ENCODE measurements around the gene SEMA7A.

DNA sequence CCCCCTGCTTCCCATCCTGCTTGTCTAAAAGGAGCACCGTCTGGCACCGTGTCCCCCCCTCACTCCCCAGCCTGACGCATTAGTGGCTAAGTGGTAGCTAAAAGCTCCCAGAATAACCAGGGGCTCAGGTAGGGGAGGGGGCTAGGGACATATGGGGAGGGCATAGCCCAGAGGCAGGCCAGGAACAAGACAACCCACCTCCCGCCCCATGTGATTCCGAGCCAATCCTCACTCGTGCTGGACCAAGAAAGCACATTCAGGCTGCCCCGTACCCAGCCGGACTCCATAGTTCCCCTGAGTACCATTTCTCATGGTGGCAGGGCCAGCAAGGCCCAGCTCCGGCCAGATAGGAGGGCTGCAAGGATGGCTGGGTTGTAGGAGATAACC is 11.5 kb downstream of the SEMA7A start:
- TF ChIP-seq, protein P1, sequence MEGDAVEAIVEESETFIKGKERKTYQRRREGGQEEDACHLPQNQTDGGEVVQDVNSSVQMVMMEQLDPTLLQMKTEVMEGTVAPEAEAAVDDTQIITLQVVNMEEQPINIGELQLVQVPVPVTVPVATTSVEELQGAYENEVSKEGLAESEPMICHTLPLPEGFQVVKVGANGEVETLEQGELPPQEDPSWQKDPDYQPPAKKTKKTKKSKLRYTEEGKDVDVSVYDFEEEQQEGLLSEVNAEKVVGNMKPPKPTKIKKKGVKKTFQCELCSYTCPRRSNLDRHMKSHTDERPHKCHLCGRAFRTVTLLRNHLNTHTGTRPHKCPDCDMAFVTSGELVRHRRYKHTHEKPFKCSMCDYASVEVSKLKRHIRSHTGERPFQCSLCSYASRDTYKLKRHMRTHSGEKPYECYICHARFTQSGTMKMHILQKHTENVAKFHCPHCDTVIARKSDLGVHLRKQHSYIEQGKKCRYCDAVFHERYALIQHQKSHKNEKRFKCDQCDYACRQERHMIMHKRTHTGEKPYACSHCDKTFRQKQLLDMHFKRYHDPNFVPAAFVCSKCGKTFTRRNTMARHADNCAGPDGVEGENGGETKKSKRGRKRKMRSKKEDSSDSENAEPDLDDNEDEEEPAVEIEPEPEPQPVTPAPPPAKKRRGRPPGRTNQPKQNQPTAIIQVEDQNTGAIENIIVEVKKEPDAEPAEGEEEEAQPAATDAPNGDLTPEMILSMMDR (conservative IDR thresholded peaks at IDR 0.05; ENCODE audit: low read depth, low read length), result no peak
- TF ChIP-seq EZH2 (IDR thresholded peaks at IDR 0.05; ENCODE audit: borderline replicate concordance, low read depth, low read length, poor library complexity, severe bottlenecking), result no peak

All from A673 (cell line).